GM04504 (cell line): Measurements from ENCODE around the gene EGFL7.

Source experiments
- DNase-seq: peaks from one replicate; pipeline ENCODE4 v3.0.0-alpha.2; 2012; ENCODE audit warnings: low read depth

EGFL7 gene

GRCh38 chr9:136686794-136687711, 24.3 kb downstream of the EGFL7 start, which contains the start of gene AGPAT2:
Gene AGPAT2 (minus strand): TSS chr9:136687457. CDS start chr9:136687357, 100 bp downstream.
- DNase-seq, result no peak

- DNase-seq, result no peak
Measured at GRCh38 chr9:136687721-136688223, 25.1 kb downstream of the EGFL7 start.

GRCh38 chr9:136688274-136689107, 25.8 kb downstream of the EGFL7 start:
- no peak for DNase-seq

GRCh38 chr9:136689108-136689460, 26.4 kb downstream of the EGFL7 start:
- DNase-seq, result no peak

- no peak for DNase-seq
Measured at GRCh38 chr9:136690104-136690805, 27.5 kb downstream of the EGFL7 start.

- no peak for DNase-seq
Measured at GRCh38 chr9:136690806-136691261, 28.1 kb downstream of the EGFL7 start.

GRCh38 chr9:136691316-136692184, 28.8 kb downstream of the EGFL7 start:
- no peak for DNase-seq

- no peak for DNase-seq
Measured at GRCh38 chr9:136692185-136693134, 29.7 kb downstream of the EGFL7 start.

GRCh38 chr9:136693135-136693489, 30.4 kb downstream of the EGFL7 start:
- no peak for DNase-seq

GRCh38 chr9:136693490-136694162, 30.9 kb downstream of the EGFL7 start:
- DNase-seq, result no peak

GRCh38 chr9:136694163-136694871, 31.6 kb downstream of the EGFL7 start:
- no peak for DNase-seq

GRCh38 chr9:136694872-136695247, 32.1 kb downstream of the EGFL7 start:
- DNase-seq, result no peak

- DNase-seq, result no peak
Measured at GRCh38 chr9:136695435-136695895, 32.7 kb downstream of the EGFL7 start.

- DNase-seq, result no peak
Measured at GRCh38 chr9:136695955-136696354, 33.2 kb downstream of the EGFL7 start.

GRCh38 chr9:136696502-136696901, 33.8 kb downstream of the EGFL7 start:
- no peak for DNase-seq

GRCh38 chr9:136697146-136697820, 34.6 kb downstream of the EGFL7 start:
- DNase-seq, result no peak

- DNase-seq, result no peak
Measured at GRCh38 chr9:136697821-136698526, 35.3 kb downstream of the EGFL7 start.
